GM19463 (cell line): ENCODE results near the gene LYSET.
A peak's percentile ranks its signal among the peaks of the same experiment; 100 is the strongest.
"Not testable (repeated sequence)": the region's sequence is repeated elsewhere in the genome, so short reads cannot be mapped to it uniquely, and the experiment has no call there.

Experiments used
- ATAC-seq: cut with Tn5 transposase; IDR thresholded peaks from one replicate; pipeline ENCODE4 v1.9.1; 2021; ENCODE audit warnings: mild to moderate bottlenecking, moderate library complexity; ENCODE audit not compliant: unreplicated experiment

Gene LYSET

DNA sequence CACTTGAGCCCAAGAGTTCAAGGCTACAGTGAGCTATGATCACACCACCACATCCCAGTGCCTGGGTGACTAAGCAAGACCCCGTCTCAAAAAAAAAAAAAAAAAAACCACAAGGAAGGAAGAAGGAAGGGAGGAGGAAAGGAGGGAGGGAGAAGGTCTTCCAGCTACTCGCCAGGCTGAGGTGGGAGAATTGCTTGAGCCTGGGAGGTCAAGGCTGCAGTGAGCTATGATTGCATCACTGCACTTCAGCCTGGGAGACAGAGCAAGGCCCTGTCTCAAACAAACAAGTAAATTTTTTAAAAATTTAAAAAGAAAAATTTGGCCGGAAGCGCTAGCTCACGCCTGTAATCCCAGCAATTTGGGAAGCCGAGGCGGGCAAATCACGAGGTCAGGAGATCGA, 16.5 kb upstream of the LYSET start:
- not testable (repeated sequence) for ATAC-seq

DNA sequence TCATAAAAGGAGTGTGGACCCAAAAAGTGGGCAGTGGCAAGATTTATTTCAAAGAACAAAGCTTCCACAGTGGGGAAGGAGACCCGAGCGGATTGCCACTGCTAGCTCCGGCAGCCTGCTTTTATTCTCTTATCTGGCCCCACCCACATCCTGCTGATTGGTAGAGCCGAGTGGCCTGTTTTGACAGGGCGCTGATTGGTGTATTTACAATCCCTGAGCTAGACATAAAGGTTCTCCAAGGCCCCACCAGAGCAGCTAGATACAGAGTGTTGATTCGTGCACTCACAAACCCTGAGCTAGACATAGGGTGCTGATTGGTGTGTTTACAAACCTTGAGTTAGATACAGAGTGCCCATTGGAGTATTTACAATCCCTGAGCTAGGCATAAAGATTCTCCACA, 15.5 kb upstream of the LYSET start:
- ATAC-seq = not testable (repeated sequence)

DNA sequence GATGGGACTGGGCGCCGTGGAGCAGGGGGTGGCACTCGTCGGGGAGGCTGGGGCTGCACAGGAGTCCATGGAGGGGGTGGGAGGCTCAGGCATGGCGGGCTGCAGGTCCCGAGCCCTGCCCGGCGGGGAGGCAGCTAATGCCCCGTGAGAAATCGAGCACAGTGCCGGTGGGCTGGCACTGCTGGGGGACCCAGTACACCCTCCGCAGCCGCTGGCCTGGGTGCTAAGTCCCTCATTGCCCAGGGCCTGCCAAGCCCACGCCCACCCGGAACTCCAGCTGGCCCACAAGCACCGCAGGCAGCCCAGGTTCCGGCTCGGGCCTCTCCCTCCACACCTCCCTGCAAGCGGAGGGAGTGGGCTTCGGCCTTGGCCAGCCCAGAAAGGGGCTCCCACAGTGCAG, 15.0 kb upstream of the LYSET start:
- not testable (repeated sequence) for ATAC-seq

GRCh38 chr14:93171376-93171775, 13.7 kb upstream of the LYSET start:
- ATAC-seq = no peak

DNA sequence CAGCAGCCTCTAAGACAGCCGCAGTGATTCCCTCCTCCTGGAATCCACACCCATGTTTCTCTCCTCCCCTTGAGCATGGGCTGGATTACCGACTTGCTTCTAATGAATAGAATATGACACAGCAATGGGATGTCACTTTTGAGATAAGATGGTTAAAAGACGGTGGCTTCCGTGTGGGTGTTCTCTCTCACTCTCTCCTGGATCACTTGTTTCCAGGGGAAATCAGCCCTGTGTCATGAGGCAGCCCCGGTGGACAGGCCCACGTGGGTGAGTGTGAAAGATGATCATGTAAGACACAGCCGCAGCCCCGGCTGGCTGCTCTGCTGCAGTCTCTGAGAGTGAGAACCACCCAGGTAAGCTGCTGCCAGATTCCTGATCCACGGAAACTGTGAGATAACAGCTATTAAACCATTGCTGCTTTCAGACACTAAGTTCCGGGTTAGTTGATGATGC, 11.1 kb upstream of the LYSET start:
- ATAC-seq = no peak

DNA sequence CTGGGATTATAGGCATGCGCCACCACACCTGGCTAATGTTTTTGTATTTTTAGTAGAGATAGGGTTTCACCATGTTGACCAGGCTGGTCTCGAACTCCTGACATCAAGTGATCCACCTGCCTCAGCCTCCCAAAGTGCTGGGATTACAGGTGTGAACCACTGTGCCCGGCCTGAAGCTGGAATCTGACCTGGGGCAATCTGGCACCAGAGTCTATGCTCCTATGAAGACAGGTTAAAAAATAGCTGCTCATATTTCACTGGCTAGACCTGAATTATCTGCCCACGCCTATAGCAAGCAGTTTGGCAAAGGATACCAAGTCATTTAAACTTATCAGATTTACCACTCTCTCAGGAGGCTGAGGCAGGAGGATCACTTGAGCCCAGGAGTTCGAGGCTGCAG, 10.4 kb upstream of the LYSET start:
- ATAC-seq = not testable (repeated sequence)

DNA sequence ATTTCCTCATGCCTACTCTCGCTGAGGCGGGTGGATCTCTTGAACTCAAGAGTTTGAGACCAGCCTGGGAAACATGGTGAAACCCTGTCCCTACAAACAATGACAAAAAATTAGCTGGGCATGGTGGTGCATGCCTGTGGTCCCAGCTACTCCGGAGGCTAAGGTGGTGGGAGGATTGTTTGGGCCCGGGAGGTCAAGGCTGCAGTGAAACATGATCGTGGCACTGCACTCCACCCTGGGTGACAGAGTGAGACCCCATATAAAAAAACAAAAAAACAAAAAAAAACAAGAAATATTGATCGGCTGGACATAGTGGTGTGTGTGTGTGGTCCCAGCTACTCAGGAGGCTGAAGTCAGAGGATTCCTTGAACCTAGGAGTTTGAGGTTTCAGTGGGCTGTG, 9.6 kb upstream of the LYSET start:
- no peak for ATAC-seq

GRCh38 chr14:93183596-93184317, 1.4 kb upstream of the LYSET start:
- ATAC-seq = no peak

DNA sequence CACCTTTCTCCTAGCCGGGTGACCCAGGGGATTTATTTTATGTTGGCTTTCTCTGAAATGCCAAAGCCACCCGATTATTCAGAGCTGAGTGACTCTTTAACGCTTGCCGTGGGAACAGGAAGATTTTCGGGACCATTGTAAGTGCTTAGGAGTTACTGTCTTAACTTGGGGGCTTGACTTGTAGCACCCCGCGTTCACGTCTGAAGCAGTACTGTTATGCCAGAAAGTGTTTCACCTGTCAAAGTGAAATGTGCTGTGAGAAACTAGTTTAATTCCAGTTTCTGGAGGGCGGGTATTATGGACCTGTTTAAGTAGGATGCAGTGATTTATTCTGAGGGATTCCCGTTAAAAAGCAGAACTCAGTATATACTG, 218 bp downstream of the LYSET start:
- ATAC-seq = no peak

- no peak for ATAC-seq
Measured at GRCh38 chr14:93186466-93186865, 1.3 kb downstream of the LYSET start.

GRCh38 chr14:93186956-93187355, 1.8 kb downstream of the LYSET start:
- ATAC-seq = no peak

- ATAC-seq = no peak
Measured at GRCh38 chr14:93195316-93195999, 10.3 kb downstream of the LYSET start.

GRCh38 chr14:93199031-93199430, 13.9 kb downstream of the LYSET start:
- ATAC-seq = no peak

DNA sequence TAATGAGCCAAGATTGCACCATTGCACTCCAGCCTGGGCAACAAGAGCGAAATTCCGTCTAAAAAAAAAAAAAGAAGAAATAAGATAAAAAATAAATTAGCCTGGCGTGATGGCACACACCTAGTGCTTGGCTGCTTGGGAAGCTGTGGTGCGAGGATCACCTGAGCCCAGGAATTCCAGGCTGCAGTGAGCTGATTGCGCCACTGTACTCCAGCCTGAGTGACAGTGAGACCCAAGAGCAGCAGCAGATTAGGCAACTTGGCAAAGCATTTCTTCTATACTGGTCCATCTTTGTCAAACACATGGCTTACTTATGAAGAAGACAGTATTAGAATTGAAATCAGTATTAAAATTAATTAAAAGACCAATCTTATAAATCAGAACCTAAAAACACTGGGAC, 15.4 kb downstream of the LYSET start:
- ATAC-seq = no peak

GRCh38 chr14:93201155-93201704, 16.1 kb downstream of the LYSET start:
- no peak for ATAC-seq

DNA sequence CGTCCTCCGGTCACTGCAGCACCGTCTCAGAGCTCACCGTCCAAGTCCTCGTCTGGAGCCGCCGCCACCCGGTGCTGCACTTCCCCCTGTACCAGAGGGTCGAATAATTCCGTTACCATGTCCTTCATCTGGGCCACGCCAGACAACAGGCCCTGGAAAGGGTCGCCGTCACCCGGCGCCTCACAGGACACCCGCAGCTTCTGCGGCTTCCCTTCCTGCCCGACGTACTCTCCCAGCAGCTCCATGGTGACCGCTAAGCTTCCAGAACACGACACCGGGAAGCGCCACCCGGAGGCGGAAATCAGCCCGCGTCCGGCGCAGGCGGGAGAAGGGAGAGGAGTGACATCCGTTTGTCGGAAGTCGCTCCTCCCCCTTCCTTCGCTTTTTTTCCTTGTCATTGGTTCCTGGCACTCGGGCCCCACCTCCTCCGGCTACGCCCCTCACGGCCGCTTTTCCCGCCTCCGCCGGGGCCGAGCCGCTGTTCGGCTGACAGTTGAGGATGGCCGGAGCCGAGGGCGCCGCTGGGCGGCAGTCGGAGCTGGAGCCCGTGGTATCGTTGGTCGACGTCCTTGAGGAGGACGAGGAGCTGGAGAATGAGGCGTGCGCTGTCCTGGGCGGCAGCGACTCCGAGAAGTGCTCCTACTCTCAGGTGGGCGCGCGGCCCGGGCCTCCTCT, 21.8 kb downstream of the LYSET start, which contains the start of the genes GON7 and UBR7:
Gene GON7, minus strand, starts transcription at position 273 of the 675 bp plus-strand sequence. Its CDS starts 28 bp downstream, at position 245.
Gene UBR7, plus strand, starts transcription at position 464 of the 675 bp plus-strand sequence. Its CDS starts 36 bp downstream, at position 500.
- peak; percentile 85 for ATAC-seq

- ATAC-seq = peak; percentile 45
Measured at GRCh38 chr14:93207468-93208308, 22.6 kb downstream of the LYSET start.

DNA sequence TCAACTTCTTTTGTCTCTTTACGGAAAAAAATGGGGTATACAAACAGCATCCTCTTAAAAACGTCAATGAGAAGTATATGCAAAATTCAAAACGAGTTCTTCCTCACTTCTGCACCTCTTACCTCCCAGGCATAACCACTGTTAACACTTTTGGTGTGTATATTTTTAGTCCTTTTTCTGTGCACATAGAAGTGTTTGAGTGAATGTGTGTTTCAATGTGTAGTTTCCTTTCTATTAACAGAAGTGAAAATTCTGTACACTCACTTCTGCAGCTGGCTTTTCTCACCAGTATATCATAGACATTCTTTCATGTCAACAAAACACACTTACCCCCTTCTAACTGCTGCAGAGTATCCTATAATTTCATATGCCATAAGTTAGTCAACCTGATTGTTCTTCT, 27.3 kb downstream of the LYSET start:
- peak; percentile 63 for ATAC-seq

DNA sequence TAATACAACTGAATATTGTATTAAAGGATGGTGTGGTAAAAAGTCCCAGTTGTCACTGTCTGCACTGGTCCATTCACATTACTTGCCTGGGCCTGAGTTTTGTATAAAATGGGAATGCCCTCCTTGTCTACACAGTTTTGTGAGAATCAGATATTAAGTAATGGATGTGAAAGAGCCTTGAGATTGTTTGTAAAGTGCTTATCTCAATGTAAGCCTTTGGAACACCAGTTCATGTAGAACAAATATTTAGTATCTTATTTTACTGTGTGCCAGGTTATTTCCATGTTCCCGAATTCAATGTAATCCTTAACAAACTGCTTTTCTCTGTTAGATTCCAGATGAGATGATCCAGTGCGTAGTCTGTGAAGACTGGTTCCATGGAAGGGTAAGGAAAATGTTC, 29.5 kb downstream of the LYSET start:
- ATAC-seq = no peak

GRCh38 chr14:93219103-93219726, 34.1 kb downstream of the LYSET start:
- peak; percentile 66 for ATAC-seq
